Trophoblast cell (in vitro differentiated cells and primary cell): ENCODE data around the gene HTRA2.

Source experiments
- DNase-seq, 2 donors: peaks; one replicate each; pipeline ENCODE4 v3.0.0-alpha.2; 2016
- H2AFZ ChIP-seq: 2 replicates; pipeline ENCODE4 v1.6.1; 2013; ENCODE audit warnings: low read length, moderate library complexity, mild to moderate bottlenecking; ENCODE audit not compliant: insufficient read depth, poor library complexity
- H2AK5ac ChIP-seq: 2 replicates; pipeline ENCODE4 v1.6.1; 2013; ENCODE audit warnings: mild to moderate bottlenecking, low read length
- H2BK120ac ChIP-seq: 2 replicates; pipeline ENCODE4 v1.6.1; 2013; ENCODE audit warnings: low read length, mild to moderate bottlenecking, moderate library complexity; ENCODE audit not compliant: insufficient read depth, poor library complexity
- H2BK12ac ChIP-seq: 2 replicates; pipeline ENCODE4 v1.6.1; 2013; ENCODE audit warnings: mild to moderate bottlenecking, low read length, moderate library complexity
- H2BK5ac ChIP-seq: 2 replicates; pipeline ENCODE4 v1.6.1; 2013; ENCODE audit warnings: low read length, low read depth, moderate library complexity, mild to moderate bottlenecking; ENCODE audit not compliant: poor library complexity
- H3K14ac ChIP-seq: 2 replicates; pipeline ENCODE4 v1.6.1; 2013; ENCODE audit warnings: mild to moderate bottlenecking, low read length
- H3K18ac ChIP-seq: 2 replicates; pipeline ENCODE4 v1.6.1; 2013; ENCODE audit warnings: mild to moderate bottlenecking, low read length
- H3K23ac ChIP-seq: 2 replicates; pipeline ENCODE4 v1.6.1; 2013; ENCODE audit warnings: low read length
- H3K27ac ChIP-seq: 2 replicates; pipeline ENCODE4 v1.5.1; 2013; ENCODE audit warnings: low read depth, mild to moderate bottlenecking, inconsistent platforms, low read length, moderate library complexity
- H3K27me3 ChIP-seq: 2 replicates; pipeline ENCODE4 v1.6.1; 2013; ENCODE audit warnings: inconsistent platforms, mild to moderate bottlenecking, low read length, moderate library complexity; ENCODE audit not compliant: insufficient read depth
- H3K36me3 ChIP-seq, 2 experiments: 1 replicate in 1 of 2; 2 replicates in 1 of 2; pipeline ENCODE4 v1.6.1; 2013; ENCODE audit warnings: low read length in 2 of 2, mild to moderate bottlenecking in 2 of 2, moderate library complexity in 1 of 2; ENCODE audit not compliant: insufficient read depth in 2 of 2, control insufficient read depth in 1 of 2
- H3K4ac ChIP-seq: 2 replicates; pipeline ENCODE4 v1.6.1; 2013; ENCODE audit warnings: low read depth, mild to moderate bottlenecking, low read length, moderate library complexity
- H3K4me1 ChIP-seq, 2 experiments: 1 replicate in 1 of 2; 2 replicates in 1 of 2; pipeline ENCODE4 v1.6.1; 2013; ENCODE audit warnings: low read length in 2 of 2, mild to moderate bottlenecking in 2 of 2, moderate library complexity in 1 of 2; ENCODE audit not compliant: insufficient read depth in 2 of 2, control insufficient read depth in 1 of 2
- H3K4me2 ChIP-seq: 2 replicates; pipeline ENCODE4 v1.6.1; 2013; ENCODE audit warnings: inconsistent platforms, mild to moderate bottlenecking, low read length, moderate library complexity
- H3K4me3 ChIP-seq: 2 replicates; pipeline ENCODE4 v1.5.1; 2013; ENCODE audit warnings: mild to moderate bottlenecking, low read depth, low read length, inconsistent platforms
- H3K79me1 ChIP-seq: one replicate; pipeline ENCODE4 v1.6.1; 2013; ENCODE audit warnings: low read length
- H3K79me2 ChIP-seq: 2 replicates; pipeline ENCODE4 v1.6.1; 2013; ENCODE audit warnings: low read length, mild to moderate bottlenecking; ENCODE audit not compliant: control insufficient read depth, insufficient read depth, poor library complexity
- H3K9ac ChIP-seq: 2 replicates; pipeline ENCODE4 v1.6.1; 2013; ENCODE audit warnings: mild to moderate bottlenecking, low read length
- H3K9me3 ChIP-seq: 2 replicates; pipeline ENCODE4 v1.6.1; 2013; ENCODE audit warnings: low read depth, mild to moderate bottlenecking, control low read depth, inconsistent platforms, low read length; ENCODE audit not compliant: insufficient read depth
- H4K12ac ChIP-seq: 2 replicates; pipeline ENCODE4 v1.6.1; 2013; ENCODE audit warnings: low read depth, mild to moderate bottlenecking, low read length, moderate library complexity
- H4K8ac ChIP-seq: 2 replicates; pipeline ENCODE4 v1.6.1; 2013; ENCODE audit warnings: low read depth, mild to moderate bottlenecking, low read length, moderate library complexity
- H4K91ac ChIP-seq: one replicate; pipeline ENCODE4 v1.6.1; 2013; ENCODE audit warnings: low read depth, mild to moderate bottlenecking, low read length, moderate library complexity
- WGBS: extraction: QIAGEN DNeasy Blood & Tissue Kit; methylation state at CpG from one replicate; pipeline ENCODE4 v1.1.7; 2013; ENCODE audit warnings: missing lambda C conversion rate; ENCODE audit not compliant: insufficient read length, insufficient coverage; ENCODE audit errors: extremely low coverage; 5-methylcytosine and 5-hydroxymethylcytosine counted together

Gene HTRA2

GRCh38 chr2:74540291-74540690 lies 10.6 kb downstream of the HTRA2 start:
- Histone ChIP-seq H3K9ac (no peak overlapping the region), H3K27me3 (no peaks in the 10 kb centered on the region), H3K14ac (no peak overlapping the region), H2BK5ac (no peak overlapping the region), H4K91ac (no peak overlapping the region), H3K4me1 (no peaks in the 10 kb centered on the region), H2BK12ac (no peak overlapping the region), H4K8ac (no peak overlapping the region), H3K36me3 (no peaks in the 10 kb centered on the region), H3K27ac (no peak overlapping the region), H3K4me2 (no peak overlapping the region), H2BK120ac (no peak overlapping the region), H3K9me3 (no peaks in the 10 kb centered on the region), H4K12ac (no peak overlapping the region), H3K4ac (no peak overlapping the region), H3K23ac (no peak overlapping the region), H3K79me1 (no peaks in the 10 kb centered on the region), H3K79me2 (no peaks in the 10 kb centered on the region), H3K4me3 (no peak overlapping the region), H2AFZ (no peak overlapping the region), H3K18ac (no peak overlapping the region), H2AK5ac (no peak overlapping the region)
- WGBS, result no CpG with 5 or more reads among the region's 5 CpGs
- no peak for DNase-seq

GRCh38 chr2:74542978-74543377 lies 13.2 kb downstream of the HTRA2 start:
- Histone ChIP-seq H4K8ac (no peak overlapping the region), H3K27ac (no peak overlapping the region), H3K4me2 (no peak overlapping the region), H3K4ac (no peak overlapping the region), H2AK5ac (no peak overlapping the region), H3K23ac (no peak overlapping the region), H2BK12ac (no peak overlapping the region), H3K4me3 (no peak overlapping the region), H3K4me1 (no peaks in the 10 kb centered on the region), H2AFZ (no peak overlapping the region), H2BK120ac (no peak overlapping the region), H2BK5ac (no peak overlapping the region), H3K9me3 (no peaks in the 10 kb centered on the region), H3K79me2 (no peaks in the 10 kb centered on the region), H3K14ac (no peak overlapping the region), H4K12ac (no peak overlapping the region), H3K27me3 (peaks cover 1% of the 10 kb centered on the region), H3K79me1 (no peaks in the 10 kb centered on the region), H4K91ac (no peak overlapping the region), H3K36me3 (no peaks in the 10 kb centered on the region), H3K18ac (no peak overlapping the region), H3K9ac (no peak overlapping the region)
- no peak for DNase-seq
- WGBS, result no CpG with 5 or more reads among the region's 1 CpG

- Histone ChIP-seq H2BK5ac (no peak overlapping the region), H3K9ac (no peak overlapping the region), H2BK12ac (no peak overlapping the region), H3K4ac (no peak overlapping the region), H3K4me1 (peaks cover 4 to 7% of the 10 kb centered on the region in 2 experiments), H2AK5ac (no peak overlapping the region), H3K18ac (no peak overlapping the region), H4K91ac (no peak overlapping the region), H3K27ac (no peak overlapping the region), H3K9me3 (peaks cover 7% of the 10 kb centered on the region), H2BK120ac (no peak overlapping the region), H3K4me2 (no peak overlapping the region), H3K36me3 (no peaks in the 10 kb centered on the region), H3K14ac (no peak overlapping the region), H3K27me3 (peaks cover 18% of the 10 kb centered on the region), H3K79me2 (no peaks in the 10 kb centered on the region), H4K8ac (no peak overlapping the region), H4K12ac (no peak overlapping the region), H3K79me1 (no peaks in the 10 kb centered on the region), H3K4me3 (no peak overlapping the region), H3K23ac (no peak overlapping the region), H2AFZ (no peak overlapping the region)
- peak in 1 of 2 donors; percentile 39 for DNase-seq
- no CpG with 5 or more reads among the region's 3 CpGs for WGBS
Measured at GRCh38 chr2:74544634-74545033, 14.9 kb downstream of the HTRA2 start.

GRCh38 chr2:74546004-74546403 lies 16.3 kb downstream of the HTRA2 start:
- Histone ChIP-seq H4K8ac (no peak overlapping the region), H3K27ac (no peak overlapping the region), H3K4me2 (no peak overlapping the region), H3K27me3 (peaks cover 25% of the 10 kb centered on the region), H3K9me3 (peaks cover 8% of the 10 kb centered on the region), H4K91ac (no peak overlapping the region), H3K9ac (no peak overlapping the region), H3K4me3 (no peak overlapping the region), H2AK5ac (no peak overlapping the region), H3K79me1 (no peaks in the 10 kb centered on the region), H3K79me2 (no peaks in the 10 kb centered on the region), H3K23ac (no peak overlapping the region), H2BK120ac (no peak overlapping the region), H3K18ac (no peak overlapping the region), H2BK12ac (no peak overlapping the region), H3K36me3 (no peaks in the 10 kb centered on the region), H2BK5ac (no peak overlapping the region), H3K14ac (no peak overlapping the region), H4K12ac (no peak overlapping the region), H2AFZ (no peak overlapping the region), H3K4me1 (peaks cover 4 to 7% of the 10 kb centered on the region in 2 experiments), H3K4ac (no peak overlapping the region)
- DNase-seq, result no peak
- no CpG with 5 or more reads among the region's 3 CpGs for WGBS
